Renal cortex interstitium (tissue), 11 donors: ENCODE results near the gene ERGIC2. TPM values are rescaled to one million over a fixed set of nuclear protein-coding genes. Genes with fewer than 3 reads are reported as not detected.
"Not testable (repeated sequence)": the region's sequence is repeated elsewhere in the genome, so short reads cannot be mapped to it uniquely, and the experiment has no call there.

ENCODE experiments used
- DNase-seq, 11 donors: peaks; one replicate each; pipeline ENCODE4 v3.0.0-alpha.2; 2013; ENCODE audit warnings: low read depth in 9 of 11, low spot score in 4 of 11; ENCODE audit errors: extremely low read depth in 1 of 11
- polyA plus RNA-seq, 3 donors: library from polyadenylated mRNA; unstranded; fragments of 120-200 nt; gene quantifications; one replicate each; pipeline ENCODE4 v1.2.1, GENCODE V29; 2013; ENCODE audit not compliant: insufficient read length in 3 of 3

ERGIC2 gene
- polyA plus RNA-seq, 3 donors: 95.1 to 105 (median 96.4) TPM

DNA sequence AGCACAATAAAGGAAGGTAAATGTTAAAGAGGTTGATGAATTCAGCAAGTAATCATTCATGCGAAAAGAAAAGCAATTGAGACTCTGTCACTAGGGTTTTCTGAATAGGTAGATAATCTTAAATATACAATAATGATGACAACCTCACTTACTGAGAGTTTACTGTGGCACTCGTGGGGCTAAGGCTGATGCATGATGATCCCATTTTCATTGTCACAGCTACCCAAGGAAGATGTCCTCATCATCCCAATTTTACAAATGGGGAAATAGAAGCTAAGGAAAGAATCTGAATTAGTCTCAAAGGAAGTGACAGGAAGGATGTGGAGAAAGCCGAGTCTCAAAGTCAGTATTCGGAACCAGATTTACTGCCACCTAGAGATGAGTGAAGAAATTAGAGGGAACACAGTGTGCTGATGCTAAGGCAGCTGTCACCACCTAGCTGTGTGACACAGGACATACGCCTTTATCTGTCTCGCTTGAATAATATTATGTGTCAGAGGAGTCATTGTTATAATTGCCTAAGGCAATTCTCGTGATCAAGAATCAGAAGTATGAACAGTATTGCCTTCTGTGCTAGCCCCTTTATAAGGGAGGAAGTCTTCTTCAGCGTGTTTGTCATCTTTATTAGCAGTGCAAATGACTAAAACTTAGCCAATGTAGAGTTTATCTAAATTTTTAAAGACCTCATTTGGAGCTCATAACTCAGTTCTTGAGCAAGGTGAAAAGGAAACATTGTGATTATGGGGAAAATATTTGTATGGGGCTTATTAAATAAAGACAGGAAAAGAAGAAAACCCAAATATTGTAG, 63.2 kb downstream of the ERGIC2 start:
- peak in 10 of 11 donors; percentile 19 to 64 (median 35) for DNase-seq

DNA sequence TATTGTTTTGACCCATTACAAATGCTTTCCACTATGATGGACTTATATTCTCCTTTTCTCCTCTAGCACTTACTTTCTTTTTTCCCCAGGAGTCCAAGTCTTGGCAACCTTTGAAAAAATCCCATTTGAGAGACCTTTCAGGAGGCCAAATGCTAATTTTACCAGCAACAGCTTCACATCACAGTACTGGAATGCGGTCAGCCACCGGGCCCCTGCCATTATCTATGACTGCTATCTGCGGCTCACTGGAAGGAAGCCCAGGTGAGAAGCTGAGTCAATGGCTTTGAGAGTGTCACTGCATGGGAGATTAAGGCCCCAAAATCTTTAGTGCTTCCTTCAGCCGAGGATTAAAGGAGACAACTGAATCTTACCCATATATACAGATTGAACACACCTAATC, 64.2 kb downstream of the ERGIC2 start:
- DNase-seq: no peak

DNA sequence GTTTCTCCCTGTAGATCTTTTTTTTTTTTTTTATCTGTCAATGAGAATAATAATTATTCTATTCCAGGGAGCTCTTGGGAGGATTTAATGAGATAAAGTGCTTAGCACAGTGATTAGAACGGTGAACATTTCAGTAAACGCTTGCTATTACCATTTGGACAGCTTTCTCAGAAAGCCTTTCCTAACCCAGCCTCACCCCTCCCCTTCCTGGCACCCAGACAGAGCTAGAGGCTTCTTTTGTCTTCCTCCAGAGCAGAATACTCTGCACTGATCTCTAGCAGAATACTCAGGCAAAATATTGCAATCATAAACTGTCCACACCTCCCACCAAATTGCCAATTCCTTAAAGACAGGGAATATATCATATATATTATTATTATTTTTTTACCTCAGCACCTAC, 66.6 kb downstream of the ERGIC2 start:
- no peak for DNase-seq

DNA sequence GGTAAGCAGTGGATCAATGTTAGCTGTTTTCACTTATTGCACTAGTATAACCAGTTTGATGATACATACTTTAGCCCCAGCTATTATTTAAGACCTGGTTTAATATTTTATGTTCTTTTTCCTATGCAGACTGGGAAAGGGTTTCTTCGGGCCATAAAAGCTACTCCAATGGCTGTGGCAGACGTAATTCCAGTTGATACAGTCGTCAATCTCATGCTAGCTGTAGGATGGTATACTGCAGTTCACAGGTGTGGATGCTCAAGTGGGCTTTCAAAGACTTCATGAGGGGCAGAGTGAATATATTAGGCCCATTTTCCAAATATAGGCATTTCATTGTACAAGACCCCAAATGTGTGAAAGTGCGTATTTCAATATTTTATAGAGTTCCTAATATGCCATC, 70.1 kb downstream of the ERGIC2 start:
- no peak for DNase-seq

DNA sequence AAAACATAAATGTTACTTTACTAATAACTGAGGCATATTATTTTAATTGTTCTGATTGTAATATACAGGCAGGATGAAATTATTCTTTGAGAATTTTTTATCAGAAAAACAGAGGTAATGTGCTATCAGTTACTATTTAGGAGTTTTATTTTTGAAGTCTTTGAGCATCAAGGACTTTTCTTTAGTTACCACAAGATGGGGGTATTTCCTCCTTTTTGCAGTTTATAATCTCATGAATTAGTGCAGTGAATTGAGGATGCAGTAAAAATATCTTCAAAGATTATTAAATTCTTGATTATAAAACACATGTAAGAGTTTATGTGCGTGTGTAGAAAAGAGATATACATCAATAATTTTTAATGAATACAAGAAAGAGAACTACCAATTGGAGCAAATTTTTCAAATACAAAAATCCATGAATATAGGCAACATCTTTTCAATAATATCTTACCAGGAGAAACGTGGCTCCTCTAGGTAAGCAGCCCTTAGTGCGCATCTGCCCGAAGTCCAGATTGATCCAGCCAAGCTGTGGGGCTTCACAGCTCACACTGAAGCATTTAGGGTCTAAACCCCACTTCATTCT, 71.6 kb downstream of the ERGIC2 start:
- DNase-seq: peak in 1 of 11 donors; percentile 5

DNA sequence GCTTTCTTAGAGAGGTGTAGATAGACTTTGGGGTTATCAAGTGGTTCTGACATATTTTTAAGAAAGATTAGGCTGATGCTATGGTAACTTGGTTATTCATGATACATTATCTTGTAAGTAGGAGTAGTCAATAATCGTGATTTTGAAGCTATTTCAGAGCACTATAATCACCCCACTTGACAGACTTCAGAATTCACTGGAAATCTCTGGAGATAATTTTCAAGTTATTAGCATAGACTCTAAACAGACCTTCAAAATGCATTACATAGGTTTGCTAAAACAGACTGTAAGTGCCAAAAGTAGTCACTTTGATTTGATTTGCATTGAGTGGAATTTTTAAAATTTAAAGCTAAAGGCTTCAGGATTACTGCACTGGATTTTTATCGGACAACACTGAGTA, 74.3 kb downstream of the ERGIC2 start:
- DNase-seq: no peak

DNA sequence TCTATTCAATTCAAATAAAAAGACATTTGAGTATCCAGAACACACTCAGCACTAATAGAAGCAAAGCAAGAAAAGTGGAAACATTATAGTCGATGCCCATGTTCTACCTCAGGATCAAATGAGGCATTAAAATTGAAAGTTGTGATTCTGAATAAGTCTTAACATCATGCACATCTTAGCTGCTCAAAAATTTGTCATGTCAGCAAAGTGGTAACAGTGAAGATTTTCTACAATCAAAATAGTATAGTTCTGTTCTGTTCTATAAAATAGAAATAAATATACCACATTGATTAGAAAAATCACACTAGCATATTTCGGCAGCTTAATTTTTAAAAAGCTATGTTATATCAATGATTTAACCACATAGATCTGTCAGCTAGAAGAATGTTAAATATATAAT, 74.7 kb downstream of the ERGIC2 start:
- DNase-seq: no peak

DNA sequence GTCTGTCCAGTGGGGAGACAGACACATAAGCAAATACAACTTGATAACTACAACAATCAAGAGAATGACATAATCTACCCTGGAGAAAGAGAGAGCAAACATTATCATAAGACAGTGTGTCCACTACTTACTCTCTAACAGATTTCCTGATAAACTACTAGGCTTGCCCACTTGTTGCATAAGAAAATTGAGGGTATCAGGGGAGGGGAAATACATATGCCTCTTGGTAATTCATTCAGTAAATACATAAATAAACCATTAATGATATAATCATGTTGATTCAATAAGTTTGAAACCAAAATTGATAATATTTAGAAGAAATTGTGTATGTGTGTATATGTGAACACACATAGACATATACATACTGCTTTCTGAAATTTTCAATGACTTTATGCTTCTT, 76.6 kb downstream of the ERGIC2 start:
- DNase-seq: no peak

DNA sequence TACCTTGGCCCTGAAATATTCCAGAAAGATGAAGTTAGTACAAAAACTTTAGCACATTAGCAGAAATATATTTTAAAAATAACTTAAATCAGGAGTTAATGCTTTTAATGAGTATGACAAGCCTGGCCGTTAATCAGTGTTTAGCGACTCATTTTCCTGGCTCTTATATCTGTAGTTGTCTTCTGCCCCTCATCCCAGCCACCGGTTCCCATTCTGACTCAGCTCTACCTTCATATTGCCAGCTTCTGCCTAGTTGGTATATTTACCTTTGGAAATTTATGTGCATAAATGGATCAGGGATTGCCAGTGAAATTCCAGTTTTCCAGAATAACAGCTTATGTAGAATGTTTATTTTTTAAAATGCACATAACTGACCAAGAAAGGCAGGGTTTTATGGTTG, 79.9 kb downstream of the ERGIC2 start:
- DNase-seq: no peak

DNA sequence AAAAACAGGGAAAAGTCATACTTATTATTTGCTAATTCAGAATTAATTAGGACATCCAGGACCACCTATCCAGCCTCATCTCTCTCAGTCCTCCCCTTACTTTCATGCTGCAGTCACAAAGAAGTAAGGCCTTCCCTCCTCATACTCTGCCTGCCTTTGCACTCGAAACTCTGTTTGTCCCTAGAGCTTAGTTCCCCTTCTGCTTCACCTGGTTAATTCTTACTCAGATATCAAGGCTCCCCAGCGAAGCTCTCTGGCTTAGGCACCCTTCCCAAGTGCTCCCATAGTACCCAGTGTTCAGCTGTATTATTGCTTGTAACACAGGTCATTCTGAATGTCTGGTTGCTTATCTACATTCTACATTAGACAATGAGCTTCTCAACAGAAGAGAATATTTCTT, 81.3 kb downstream of the ERGIC2 start:
- no peak for DNase-seq

DNA sequence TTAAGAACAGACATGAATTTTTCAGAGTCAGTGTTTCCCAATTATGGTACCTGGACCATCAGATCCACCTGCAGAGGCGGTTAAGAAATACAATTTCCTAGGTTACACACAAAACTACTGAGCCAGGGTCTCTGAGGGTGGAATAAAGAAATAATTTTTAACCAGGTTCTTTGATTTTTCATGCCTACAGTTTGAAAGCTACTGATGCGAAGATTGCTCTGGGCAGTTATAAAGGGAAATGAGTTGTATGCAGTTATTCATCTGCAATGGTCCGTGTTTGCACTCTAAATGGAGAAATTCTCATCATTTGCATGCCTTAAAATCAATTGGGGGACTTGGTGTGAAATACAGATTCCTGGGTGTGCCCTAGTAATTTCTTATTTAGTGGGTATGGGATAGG, 89.7 kb downstream of the ERGIC2 start:
- peak in 4 of 11 donors; percentile 29 to 35 (median 33) for DNase-seq

DNA sequence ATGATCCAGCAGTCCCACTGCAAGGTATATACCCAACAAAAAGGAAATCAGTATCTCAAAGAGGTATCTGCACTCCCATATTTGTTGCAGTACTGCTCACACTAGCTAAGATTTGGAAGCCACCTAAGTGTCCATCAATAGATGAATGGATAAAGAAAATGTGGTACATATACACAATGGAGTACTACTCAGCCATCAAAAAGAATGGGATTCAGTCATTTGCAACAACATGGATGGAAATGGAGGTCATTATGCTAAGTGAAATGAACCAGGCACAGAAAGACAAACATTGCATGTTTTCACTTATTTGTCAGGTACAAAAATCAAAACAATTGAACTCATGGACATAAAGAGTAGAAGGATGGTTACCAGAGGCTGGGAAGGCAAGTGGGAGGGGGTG, 90.5 kb downstream of the ERGIC2 start:
- DNase-seq: not testable (repeated sequence)

DNA sequence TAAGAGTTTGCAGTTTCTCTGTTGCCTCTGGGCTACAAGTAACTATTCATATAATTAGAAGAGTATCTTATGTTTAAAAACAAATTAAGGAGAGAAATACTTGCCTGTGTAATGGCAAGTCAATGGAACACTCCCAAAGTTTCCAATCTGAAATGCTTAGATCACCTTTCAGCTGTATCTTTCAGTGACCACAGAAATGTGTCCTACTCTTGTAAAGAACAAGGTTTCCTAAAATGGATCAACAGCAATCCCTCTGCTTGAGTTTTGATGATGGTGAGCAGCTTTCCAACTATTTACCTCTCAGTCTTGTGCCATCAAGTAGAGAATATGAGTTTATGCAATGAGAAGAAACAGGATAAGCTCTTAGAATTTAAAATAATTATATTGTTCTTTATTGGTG, 92.9 kb downstream of the ERGIC2 start:
- no peak for DNase-seq

DNA sequence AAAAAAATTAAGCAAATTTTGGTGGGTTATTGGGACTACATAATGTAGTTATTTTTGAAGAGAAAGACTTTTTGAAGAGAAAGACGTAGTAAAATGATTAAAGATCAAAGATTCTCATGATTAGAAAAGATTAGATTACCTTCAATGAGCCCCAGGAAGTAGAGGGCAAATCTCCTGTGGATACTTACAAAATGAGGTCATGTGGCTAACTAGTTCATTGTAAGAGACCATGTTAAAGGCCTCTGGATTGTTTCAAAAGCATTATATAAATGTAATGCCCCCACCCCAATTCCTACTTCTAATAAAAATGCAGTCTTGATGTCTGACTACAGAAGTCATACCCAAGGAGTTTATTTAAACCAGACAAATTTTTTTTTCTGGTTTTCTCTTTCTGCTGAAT, 93.3 kb downstream of the ERGIC2 start:
- DNase-seq: no peak

Other genes starting within 250 kb of the ERGIC2 start
- 10 to 100 TPM; 38.8 to 43.4 (median 42.6) TPM for gene FAR2, start 231.9 kb downstream of the ERGIC2 start, polyA plus RNA-seq
- under 1 TPM; 0.25 to 0.67 (median 0.49) TPM for gene OVCH1, start 116.5 kb upstream of the ERGIC2 start, polyA plus RNA-seq